Upper lobe of left lung (tissue), 6 donors: ENCODE measurements around the gene ZCCHC24. TPM values are rescaled to one million over a fixed set of nuclear protein-coding genes. Genes with fewer than 3 reads are reported as not detected.

Experiments
- ATAC-seq, 2 donors: fragments of 200-7000 bp; cut with Tn5 transposase; one replicate each; pipeline ENCODE4 v1.9.1; 2022; ENCODE audit warnings: mild to moderate bottlenecking in 2 of 2, moderate library complexity in 2 of 2; ENCODE audit not compliant: low FRiP score in 2 of 2
- DNase-seq, 2 donors: peaks; one replicate each; pipeline ENCODE4 v3.0.0-alpha.2; 2019 to 2020
- H3K27ac ChIP-seq, 4 donors: fragments of 200-600 bp; sonication (generic); one replicate each; pipeline ENCODE4 v1.5.1; 2016 to 2019
- H3K27me3 ChIP-seq, 4 donors: fragments of 200-600 bp; sonication (generic); one replicate each; pipeline ENCODE4 v1.5.1; 2017 to 2019
- H3K36me3 ChIP-seq, 4 donors: fragments of 200-600 bp; sonication (generic); one replicate each; pipeline ENCODE4 v1.5.1; 2016 to 2019
- H3K4me1 ChIP-seq, 4 donors: fragments of 200-600 bp; sonication (generic); one replicate each; pipeline ENCODE4 v1.5.1; 2018 to 2019
- H3K4me3 ChIP-seq, 4 donors: fragments of 200-600 bp; sonication (generic); one replicate each; pipeline ENCODE4 v1.5.1; 2017 to 2019; ENCODE audit warnings: mild to moderate bottlenecking in 2 of 4, moderate library complexity in 1 of 4
- H3K9me3 ChIP-seq, 4 donors: fragments of 200-600 bp; sonication (generic); one replicate each; pipeline ENCODE4 v1.5.1; 2018 to 2019
- EP300 ChIP-seq, 4 donors: sonication (generic); formaldehyde crosslinking; IDR thresholded peaks; one replicate each; pipeline ENCODE4 v1.5.1; 2017; ENCODE audit warnings: antibody characterized with exemption in 4 of 4, control low read depth in 2 of 4
- POLR2A ChIP-seq, 4 donors: fragments of 450-650 bp; IDR thresholded peaks; one replicate each; pipeline ENCODE4 v1.5.1; 2016 to 2017; ENCODE audit warnings: antibody characterized with exemption in 4 of 4, mild to moderate bottlenecking in 2 of 4
- POLR2AphosphoS5 ChIP-seq, 2 donors: sonication (generic); formaldehyde crosslinking; IDR thresholded peaks; one replicate each; pipeline ENCODE4 v1.5.1; 2017; ENCODE audit warnings: antibody characterized with exemption in 2 of 2
- WGBS, 2 donors: methylation state at CpG; one replicate each; pipeline ENCODE4 v1.1.5; 2017 to 2018; 5-methylcytosine and 5-hydroxymethylcytosine counted together
- total RNA-seq, 6 donors: library from RNA; depleted of rRNA in 4 of 6; stranded (reverse); fragments of >200 nt in 4 of 6; gene quantifications; one replicate each; pipeline versions ENCODE4 v1.1.0 to v1.2.1, GENCODE V29; 2016 to 2021
- TF ChIP-seq, protein P1 (sequence below), 6 experiments: fragments of 450-650 bp in 4 of 6; fragments of 200-600 bp in 2 of 6; sonication (generic) in 2 of 6; IDR thresholded peaks; one replicate each; pipeline ENCODE4 v1.5.1; 2016 to 2019; ENCODE audit warnings: antibody characterized with exemption in 6 of 6
- donor health status: DM: no; HTN: no; CAD: no; lungs with moderate emphysema.
- donor health status: DM: no; HTN: yes; CAD: no; lungs with severe emphysema.

ZCCHC24 gene
- total RNA-seq, 6 donors from 2014 or later: 12.6 to 45.7 (median 21.0) TPM

DNA sequence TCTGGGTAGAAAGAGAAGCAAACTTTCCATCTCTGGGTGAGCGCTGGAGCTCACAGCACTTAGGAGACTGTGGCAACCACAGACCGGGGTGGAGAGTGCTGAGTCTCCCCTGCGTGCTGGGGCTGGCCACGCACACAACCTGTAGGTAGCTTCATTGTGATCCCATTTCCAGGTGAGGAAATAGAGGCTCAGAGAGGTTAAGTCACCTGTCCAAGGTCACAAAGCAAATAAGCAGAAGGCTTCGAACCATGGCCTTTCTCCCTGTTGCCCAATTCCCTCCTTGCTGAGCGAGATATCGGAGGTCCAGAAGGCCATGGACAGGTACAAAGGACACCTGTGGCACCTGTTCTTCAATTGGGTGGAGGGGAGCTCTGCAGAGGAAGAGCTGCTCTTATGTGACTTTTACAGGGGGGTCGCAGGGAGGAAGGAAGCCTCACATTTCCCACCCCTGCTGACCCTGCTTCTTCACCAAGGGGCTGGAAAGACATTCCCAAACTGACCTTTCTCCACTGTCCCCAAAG is 39.4 kb downstream of the ZCCHC24 start:
- H3K27me3 ChIP-seq: no peaks in the 10 kb centered on the region
- TF ChIP-seq POLR2A (IDR thresholded peaks at IDR 0.05) (no peak), EP300 (IDR thresholded peaks at IDR 0.05) (no peak), POLR2AphosphoS5 (IDR thresholded peaks at IDR 0.05) (no peak)
- TF ChIP-seq, protein P1, sequence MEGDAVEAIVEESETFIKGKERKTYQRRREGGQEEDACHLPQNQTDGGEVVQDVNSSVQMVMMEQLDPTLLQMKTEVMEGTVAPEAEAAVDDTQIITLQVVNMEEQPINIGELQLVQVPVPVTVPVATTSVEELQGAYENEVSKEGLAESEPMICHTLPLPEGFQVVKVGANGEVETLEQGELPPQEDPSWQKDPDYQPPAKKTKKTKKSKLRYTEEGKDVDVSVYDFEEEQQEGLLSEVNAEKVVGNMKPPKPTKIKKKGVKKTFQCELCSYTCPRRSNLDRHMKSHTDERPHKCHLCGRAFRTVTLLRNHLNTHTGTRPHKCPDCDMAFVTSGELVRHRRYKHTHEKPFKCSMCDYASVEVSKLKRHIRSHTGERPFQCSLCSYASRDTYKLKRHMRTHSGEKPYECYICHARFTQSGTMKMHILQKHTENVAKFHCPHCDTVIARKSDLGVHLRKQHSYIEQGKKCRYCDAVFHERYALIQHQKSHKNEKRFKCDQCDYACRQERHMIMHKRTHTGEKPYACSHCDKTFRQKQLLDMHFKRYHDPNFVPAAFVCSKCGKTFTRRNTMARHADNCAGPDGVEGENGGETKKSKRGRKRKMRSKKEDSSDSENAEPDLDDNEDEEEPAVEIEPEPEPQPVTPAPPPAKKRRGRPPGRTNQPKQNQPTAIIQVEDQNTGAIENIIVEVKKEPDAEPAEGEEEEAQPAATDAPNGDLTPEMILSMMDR (IDR thresholded peaks at IDR 0.05): no peak
- no peaks in the 10 kb centered on the region for H3K9me3 ChIP-seq
- ATAC-seq (no peak), DNase-seq (no peak)
- no peaks in the 10 kb centered on the region for H3K36me3 ChIP-seq
- H3K27ac ChIP-seq: peak overlapping the region; percentile 53 to 87 (median 80)
- 66 to 83% methylated on average over 7 to 8 of the region's 8 CpGs for WGBS, 2 donors
- H3K4me3 ChIP-seq: no peak overlapping the region
- H3K4me1 ChIP-seq: peaks cover 56 to 85% (median 80%) of the 10 kb centered on the region in 4 donors

DNA sequence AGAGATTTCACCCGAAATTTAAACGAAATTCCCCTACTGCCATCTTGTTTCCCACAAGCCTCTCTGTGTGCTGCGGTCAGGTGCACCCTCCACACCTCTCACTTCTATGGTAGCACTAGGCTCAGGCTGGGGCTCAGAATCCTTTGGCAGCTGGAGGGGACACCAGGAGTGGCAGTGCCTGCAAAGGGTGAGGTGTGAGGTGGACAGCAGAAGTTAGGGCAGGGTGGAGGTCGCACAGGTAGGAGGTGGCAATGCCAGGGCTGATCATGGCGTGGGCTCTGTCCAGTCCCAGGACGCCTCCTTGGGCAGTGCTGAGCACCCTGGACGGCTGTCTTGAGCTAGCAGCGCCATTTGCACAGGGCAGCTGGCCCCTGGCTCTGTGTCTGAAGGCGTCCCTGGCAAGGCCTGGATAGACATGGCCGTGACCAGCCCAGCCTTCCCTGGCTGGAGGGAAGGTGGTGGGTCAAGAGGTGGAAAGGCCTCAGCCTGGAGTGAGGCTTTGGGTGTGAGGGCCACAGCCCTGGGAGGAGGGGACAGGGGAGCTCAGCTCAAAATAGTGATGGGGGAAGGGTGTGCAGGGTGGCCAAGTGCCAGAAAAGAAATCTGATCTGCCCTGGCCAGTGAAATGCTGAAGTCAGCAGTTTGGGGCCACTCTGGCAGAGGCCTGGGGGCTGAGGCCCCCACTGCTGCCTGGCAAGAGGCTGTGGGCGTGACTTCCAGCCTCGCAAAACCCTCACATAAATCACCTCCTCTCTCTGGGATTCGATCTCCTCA is 40.0 kb downstream of the ZCCHC24 start:
- no peaks in the 10 kb centered on the region for H3K27me3 ChIP-seq
- 63 to 81% methylated on average over 12 to 13 of the region's 13 CpGs for WGBS, 2 donors
- H3K36me3 ChIP-seq: no peaks in the 10 kb centered on the region
- no peak overlapping the region for H3K4me3 ChIP-seq
- peaks cover 63 to 92% (median 86%) of the 10 kb centered on the region in 4 donors for H3K4me1 ChIP-seq
- peak overlapping the region; percentile 35 to 87 (median 80) for H3K27ac ChIP-seq
- no peak for DNase-seq
- no peaks in the 10 kb centered on the region for H3K9me3 ChIP-seq
- ATAC-seq: no peak
- no peak for TF ChIP-seq POLR2AphosphoS5 (IDR thresholded peaks at IDR 0.05)
- TF ChIP-seq, protein P1 (IDR thresholded peaks at IDR 0.05): no peak
- no peak for TF ChIP-seq EP300 (IDR thresholded peaks at IDR 0.05)
- no peak for TF ChIP-seq POLR2A (IDR thresholded peaks at IDR 0.05)

- Histone ChIP-seq H3K27ac (peak overlapping the region; percentile 35 to 87 (median 80)), H3K36me3 (no peaks in the 10 kb centered on the region), H3K4me1 (peaks cover 70 to 97% (median 90%) of the 10 kb centered on the region in 4 donors), H3K9me3 (no peaks in the 10 kb centered on the region), H3K4me3 (no peak overlapping the region), H3K27me3 (no peaks in the 10 kb centered on the region)
- DNase-seq: no peak
- no peak for TF ChIP-seq EP300 (IDR thresholded peaks at IDR 0.05)
- TF ChIP-seq, protein P1 (IDR thresholded peaks at IDR 0.05): no peak
- no peak for TF ChIP-seq POLR2AphosphoS5 (IDR thresholded peaks at IDR 0.05)
- no peak for TF ChIP-seq POLR2A (IDR thresholded peaks at IDR 0.05)
- 59 to 74% methylated on average over 5 of the region's 5 CpGs for WGBS, 2 donors
- no peak for ATAC-seq
These were observed 40.7 kb downstream of the ZCCHC24 start for GRCh38 chr10:79404690-79405131.

DNA sequence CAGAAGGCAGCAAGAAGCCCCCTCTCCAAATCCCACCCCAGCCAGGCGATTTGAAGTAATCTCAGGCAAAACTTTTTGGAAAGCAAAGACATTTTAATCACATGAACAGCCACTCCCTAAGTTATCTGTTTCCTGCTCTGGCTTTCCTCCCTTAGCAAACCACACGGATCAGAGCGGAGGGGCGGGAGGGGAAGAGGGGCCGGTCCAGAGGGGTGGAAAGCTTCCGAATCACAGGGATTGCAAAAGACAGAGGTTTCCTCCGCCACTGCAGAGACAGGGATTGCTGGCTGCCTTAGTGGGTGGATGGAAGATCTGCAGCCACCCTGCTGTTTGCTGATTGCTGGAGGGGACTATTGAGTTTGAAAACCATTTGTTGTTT is 41.2 kb downstream of the ZCCHC24 start:
- Histone ChIP-seq H3K4me3 (no peak overlapping the region), H3K27me3 (no peaks in the 10 kb centered on the region), H3K4me1 (peaks cover 71 to 98% (median 90%) of the 10 kb centered on the region in 4 donors), H3K9me3 (no peaks in the 10 kb centered on the region), H3K27ac (peak overlapping the region; percentile 81 to 91 (median 84)), H3K36me3 (no peaks in the 10 kb centered on the region)
- peak; percentile 12 to 72 for ATAC-seq
- 15 to 50% methylated on average over 5 to 6 of the region's 7 CpGs for WGBS, 2 donors
- no peak for DNase-seq
- TF ChIP-seq POLR2A (IDR thresholded peaks at IDR 0.05): no peak
- TF ChIP-seq POLR2AphosphoS5 (IDR thresholded peaks at IDR 0.05): peak in 1 of 2 donors; percentile 33
- no peak for TF ChIP-seq EP300 (IDR thresholded peaks at IDR 0.05)
- TF ChIP-seq, protein P1 (IDR thresholded peaks at IDR 0.05): no peak
